ENCODE data around the gene TSPEAR.

- TF ChIP-seq FOXM1 (IDR thresholded peaks at IDR 0.05; ENCODE audit: borderline replicate concordance): no peak
- no peak for TF ChIP-seq FOXK2 (IDR thresholded peaks at IDR 0.05)
- TF ChIP-seq ELF4 (IDR thresholded peaks at IDR 0.05): no peak
- TF ChIP-seq SUZ12 (IDR thresholded peaks at IDR 0.05): no peak
- TF ChIP-seq HDGF (IDR thresholded peaks at IDR 0.05; ENCODE audit: borderline replicate concordance): no peak
- no peak for TF ChIP-seq ARNT (IDR thresholded peaks at IDR 0.05)
- no peak for TF ChIP-seq TARDBP (IDR thresholded peaks at IDR 0.05)
- TF ChIP-seq BHLHE40 (IDR thresholded peaks at IDR 0.05; ENCODE audit: borderline replicate concordance): no peak
- no peak for TF ChIP-seq FOXA1 (IDR thresholded peaks at IDR 0.05)
- TF ChIP-seq PKNOX1 (IDR thresholded peaks at IDR 0.05): no peak
- no peak for TF ChIP-seq SP1 (IDR thresholded peaks at IDR 0.05)
- TF ChIP-seq ZNF384 (IDR thresholded peaks at IDR 0.05): no peak
- TF ChIP-seq NFRKB (IDR thresholded peaks at IDR 0.05): no peak
Observed at GRCh38 chr21:44603911-44604310, 107.5 kb downstream of the TSPEAR start.

Data from HEK293T (cell line).